HepG2 (cell line): Measurements from ENCODE around the gene PTGER3. TPM values are rescaled to one million over a fixed set of nuclear protein-coding genes. Genes with fewer than 3 reads are reported as not detected.

ENCODE experiments used
- ATAC-seq: fragments of 200-7000 bp; cut with Tn5 transposase; 3 replicates; pipeline ENCODE4 v1.9.1; 2020; ENCODE audit warnings: mild to moderate bottlenecking, moderate library complexity
- BruUV-seq: library from RNA; stranded (reverse); fragments of 400-500 nt; replicated peaks from 2 replicates; lab custom pipeline; 2021; lab: Mats Ljungman, UMichigan
- CTCF ChIA-PET: fragments of 300-600 bp; formaldehyde crosslinking; extraction: SDS; loops from one replicate; lab custom pipeline; 2021; ENCODE audit warnings: low total read pairs, inconsistent platforms, low intra/inter-chr PET ratio; lab: Yijun Ruan, JAX
- POLR2A ChIA-PET: fragments of 350-600 bp; sonication (Branson Sonifier 250); formaldehyde crosslinking; loops from one replicate; lab custom pipeline; 2020; ENCODE audit warnings: antibody characterized with exemption, inconsistent platforms; lab: Yijun Ruan, JAX
- DNase-seq: peaks from one replicate; pipeline ENCODE4 v3.0.0-alpha.2; 2015; ENCODE audit warnings: low spot score
- FAIRE-seq: peaks from 3 replicates; lab custom pipeline; 2011; peaks lifted over from hg19 to GRCh38; lab: Jason Lieb, UNC
- H2AFZ ChIP-seq: one replicate; pipeline ENCODE4 v1.6.1; 2011; ENCODE audit warnings: low read length, inconsistent platforms
- H3K27ac ChIP-seq: fragments of 300-600 bp; 3 replicates; pipeline ENCODE4 v1.8.0; 2011; ENCODE audit warnings: mixed run types, mild to moderate bottlenecking, mixed read lengths, low read length, inconsistent platforms; ENCODE audit not compliant: insufficient read depth; ENCODE audit errors: extremely low read length
- H3K27me3 ChIP-seq, 2 experiments: fragments of 200-600 bp in 1 of 2; 2 replicates in 1 of 2; 3 replicates in 1 of 2; pipeline versions ENCODE4 v1.6.0 to v1.8.0; 2011; ENCODE audit warnings: low read length in 2 of 2, mild to moderate bottlenecking in 2 of 2, moderate library complexity in 2 of 2, inconsistent platforms in 1 of 2; ENCODE audit not compliant: insufficient read depth in 2 of 2, control insufficient read depth in 1 of 2
- H3K36me3 ChIP-seq, 2 experiments: fragments of 200-600 bp in 1 of 2; replicated peaks in 1 of 2; 2 replicates in 1 of 2; 3 replicates in 1 of 2; pipeline versions ENCODE4 v1.5.1 to v1.8.0; 2011; ENCODE audit warnings: low read length in 2 of 2, inconsistent platforms in 1 of 2; ENCODE audit not compliant: insufficient read depth in 2 of 2, control insufficient read depth in 1 of 2
- H3K4me1 ChIP-seq: 2 replicates; pipeline ENCODE4 v1.5.1; 2012; ENCODE audit warnings: low read length, inconsistent platforms; ENCODE audit not compliant: insufficient read depth
- H3K4me2 ChIP-seq: 2 replicates; pipeline ENCODE4 v1.6.0; 2011; ENCODE audit warnings: low read depth, low read length, inconsistent platforms
- H3K4me3 ChIP-seq, 3 experiments: fragments of 200-600 bp in 1 of 3; sonication (generic), shearing (Covaris generic) in 1 of 3; replicated peaks in 1 of 3; 2 replicates each; pipeline ENCODE4 v1.5.1; 2011 to 2016; ENCODE audit warnings: low read length in 3 of 3, inconsistent platforms in 2 of 3, low read depth in 2 of 3, mild to moderate bottlenecking in 2 of 3, control low read depth in 1 of 3, mixed read lengths in 1 of 3; ENCODE audit not compliant: insufficient read depth in 1 of 3
- H3K79me2 ChIP-seq: one replicate; pipeline ENCODE4 v1.6.1; 2011; ENCODE audit warnings: low read length, inconsistent platforms; ENCODE audit not compliant: insufficient read depth
- H3K9ac ChIP-seq: 2 replicates; pipeline ENCODE4 v1.6.0; 2011; ENCODE audit warnings: mild to moderate bottlenecking, low read depth, low read length, inconsistent platforms; ENCODE audit not compliant: insufficient read depth
- H3K9me3 ChIP-seq: 2 replicates; pipeline ENCODE4 v1.5.1; 2012; ENCODE audit warnings: mild to moderate bottlenecking, low read length
- H4K20me1 ChIP-seq: 2 replicates; pipeline ENCODE4 v1.6.0; 2011; ENCODE audit warnings: inconsistent platforms, mild to moderate bottlenecking, low read length, moderate library complexity; ENCODE audit not compliant: insufficient read depth
- KMT2B ChIP-seq: IDR thresholded peaks from 2 replicates; pipeline ENCODE4 v1.6.1; 2016; ENCODE audit warnings: missing genetic modification reagents, missing compliant biosample characterization
- PRDM4 ChIP-seq: sonication (generic); formaldehyde crosslinking; IDR thresholded peaks from 2 replicates; pipeline ENCODE4 v1.9.0; 2021; ENCODE audit warnings: missing genetic modification reagents, borderline replicate concordance
- RBFOX2 ChIP-seq: fragments of 200-400 bp; formaldehyde crosslinking; IDR thresholded peaks from 2 replicates; pipeline ENCODE4 v1.6.1; 2017; ENCODE audit warnings: low read depth, mild to moderate bottlenecking, low read length
- ZIK1 ChIP-seq: sonication (generic); formaldehyde crosslinking; IDR thresholded peaks from 2 replicates; pipeline ENCODE4 v1.5.0; 2020; ENCODE audit warnings: mild to moderate bottlenecking, low read depth, missing genetic modification reagents, borderline replicate concordance
- ZNF34 ChIP-seq: sonication (generic); formaldehyde crosslinking; IDR thresholded peaks from 2 replicates; pipeline ENCODE4 v1.4.0; 2020; ENCODE audit warnings: mild to moderate bottlenecking, missing genetic modification reagents, borderline replicate concordance
- ZNF432 ChIP-seq: sonication (generic); formaldehyde crosslinking; IDR thresholded peaks from 2 replicates; pipeline ENCODE4 v1.5.0; 2020; ENCODE audit warnings: missing genetic modification reagents, mild to moderate bottlenecking, borderline replicate concordance
- ZNF558 ChIP-seq: sonication (generic); formaldehyde crosslinking; IDR thresholded peaks from 2 replicates; pipeline ENCODE4 v1.9.0; 2022; ENCODE audit warnings: mild to moderate bottlenecking, missing genetic modification reagents, borderline replicate concordance
- ZSCAN29 ChIP-seq: sonication (generic); formaldehyde crosslinking; conservative IDR thresholded peaks from 2 replicates; pipeline ENCODE4 v1.4.0; 2020; ENCODE audit warnings: mild to moderate bottlenecking, missing genetic modification reagents
- WGBS: methylation state at CpG from one replicate; pipeline ENCODE4 v1.1.6; 2017; ENCODE audit warnings: low lambda C conversion rate; 5-methylcytosine and 5-hydroxymethylcytosine counted together
- in situ Hi-C: cut with HindIII; loops from 2 replicates; pipeline ENCODE4 v1.10.0; 2017; ENCODE audit warnings: low pct_unique_long_range_greater_than_20kb; ENCODE audit not compliant: extremely low pct_ligation_motif_present
- intact Hi-C: fragments of 100-400 bp; cut with micrococcal nuclease; formaldehyde crosslinking; loops from one replicate; pipeline ENCODE4 v1.10.0; 2022; ENCODE audit not compliant: unreplicated experiment
- polyA plus RNA-seq, 8 experiments: library from polyadenylated mRNA; depleted of rRNA in 3 of 8; stranded (reverse) in 7 of 8; unstranded in 1 of 8; fragments of >200 nt; fragmentation: Illumina TruSeq in 4 of 8; extraction: Trizol in 4 of 8; gene quantifications; 2 replicates each; pipeline versions ENCODE4 v1.2.1 to v1.2.3, GENCODE V29; 2011 to 2016; ENCODE audit warnings: low read depth in 4 of 8, missing spikeins in 1 of 8, mixed read lengths in 1 of 8; ENCODE audit not compliant: insufficient read depth in 1 of 8
- total RNA-seq, 5 experiments: library from RNA; depleted of rRNA; stranded (reverse); fragments of >200 nt; fragmentation: Illumina TruSeq; extraction: Trizol; gene quantifications; 2 replicates each; pipeline ENCODE4 v1.2.3, GENCODE V29; 2016; ENCODE audit warnings: low read depth in 1 of 5

The PTGER3 gene
- total and polyA plus RNA-seq, 2 of the 13 experiments (the other 11 are each of a cell fraction or from before 2014, with no cell fraction given): 0.01 TPM; not detected in 1

- in situ Hi-C loops (no loop called here), intact Hi-C loops (no loop called here)
- no peaks in the 10 kb centered on the region for H3K79me2 ChIP-seq
- H4K20me1 ChIP-seq: no peaks in the 10 kb centered on the region
- no TSS peak for BruUV-seq
- H3K9ac ChIP-seq: no peak overlapping the region
- H3K4me2 ChIP-seq: no peak overlapping the region
- H3K27ac ChIP-seq: no peak overlapping the region
- POLR2A ChIA-PET: no interaction called here
- H3K4me3 ChIP-seq: no peak overlapping the region
- H3K27me3 ChIP-seq: no peaks in the 10 kb centered on the region
- 0% methylated on average over 2 of the region's 2 CpGs for WGBS
- H3K9me3 ChIP-seq: no peaks in the 10 kb centered on the region
- no peaks in the 10 kb centered on the region for H3K4me1 ChIP-seq
- CTCF ChIA-PET: no interaction called here
- ATAC-seq (no peak), FAIRE-seq (no peak), DNase-seq (no peak)
- no peak overlapping the region for H2AFZ ChIP-seq
- TF ChIP-seq ZNF558 (no peak), ZNF432 (CRISPR knock-in tag) (no peak), ZIK1 (CRISPR knock-in tag) (no peak), ZNF34 (CRISPR knock-in tag) (no peak), PRDM4 (CRISPR knock-in tag) (no peak), RBFOX2 (no peak), ZSCAN29 (CRISPR knock-in tag) (no peak), KMT2B (CRISPR knock-in tag) (no peak)
- no peaks in the 10 kb centered on the region for H3K36me3 ChIP-seq
Measured at GRCh38 chr1:70992521-70992920, 55.1 kb downstream of the PTGER3 start.
